Skin of body (tissue), 2 donors: Measurements from ENCODE around the gene EIF3L. TPM values are rescaled to one million over a fixed set of nuclear protein-coding genes. Genes with fewer than 3 reads are reported as not detected.

ENCODE experiments used
- DNase-seq: peaks from one replicate; lab custom pipeline; 2025; lab: John Stamatoyannopoulos, UW
- total RNA-seq: library from RNA; depleted of rRNA; stranded (reverse); fragments of >200 nt; gene quantifications from one replicate; pipeline ENCODE4 v1.2.3, GENCODE V29; 2014

The EIF3L gene
- total RNA-seq, 1 donor from 2014 or later, result 384 TPM

DNA sequence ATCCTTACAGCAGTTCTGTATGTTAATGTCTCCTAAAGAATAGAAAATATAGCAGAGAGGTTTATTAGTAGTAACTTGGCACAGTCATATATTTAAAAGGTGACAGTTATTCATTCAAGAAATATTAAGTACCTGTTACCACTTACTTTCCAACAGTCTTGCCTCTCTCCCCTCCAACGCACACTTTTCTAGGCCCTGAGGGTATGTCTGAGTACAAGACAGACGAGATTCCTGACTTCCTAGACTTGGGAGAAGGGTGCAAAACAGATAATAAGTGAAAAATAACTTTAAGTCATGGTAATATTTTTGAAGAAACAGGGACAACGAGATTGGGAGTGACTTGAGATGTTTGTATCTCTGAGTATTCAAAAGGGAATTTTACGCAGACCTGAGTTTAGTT lies 1.6 kb downstream of the EIF3L start:
- no peak for DNase-seq

DNA sequence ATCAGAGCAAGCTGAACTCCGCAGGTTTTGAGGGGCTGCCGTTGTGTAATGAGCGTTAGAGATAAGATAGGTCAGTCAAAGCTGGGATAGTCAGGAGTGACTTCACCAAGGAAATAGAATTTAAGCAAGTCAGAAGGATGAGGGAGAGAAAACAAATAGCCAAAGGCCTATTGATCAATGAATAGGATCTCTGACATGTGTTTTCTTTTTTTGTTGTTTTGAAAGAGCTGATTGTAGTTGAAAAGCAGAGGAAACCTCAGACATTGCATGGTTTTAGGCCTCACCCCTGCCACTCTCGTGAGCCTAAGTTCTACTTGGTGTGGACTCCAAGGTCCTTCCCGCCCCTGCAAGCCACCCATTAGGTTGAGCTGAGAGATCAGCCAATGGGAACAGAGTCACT lies 3.2 kb downstream of the EIF3L start:
- DNase-seq, result no peak

DNA sequence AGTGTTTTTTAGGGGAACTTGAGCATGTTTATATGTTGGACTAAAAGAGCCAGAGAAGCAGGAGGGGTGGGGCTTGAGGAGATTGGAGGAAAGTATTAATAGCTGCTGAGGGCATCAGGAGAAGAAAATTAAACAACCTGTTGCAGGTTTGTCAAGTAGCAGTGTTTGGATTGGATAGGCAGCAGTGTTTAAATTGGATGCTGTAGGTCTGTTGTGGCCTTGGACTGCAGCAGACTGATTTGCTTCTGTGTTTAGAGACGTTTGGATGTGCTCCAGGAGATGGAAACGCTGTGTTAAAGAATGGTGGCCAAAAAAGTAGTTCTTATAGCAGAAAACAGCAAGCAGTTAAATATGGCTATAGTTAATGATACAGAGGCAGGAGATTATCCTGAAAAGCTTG lies 5.7 kb downstream of the EIF3L start:
- no peak for DNase-seq

DNA sequence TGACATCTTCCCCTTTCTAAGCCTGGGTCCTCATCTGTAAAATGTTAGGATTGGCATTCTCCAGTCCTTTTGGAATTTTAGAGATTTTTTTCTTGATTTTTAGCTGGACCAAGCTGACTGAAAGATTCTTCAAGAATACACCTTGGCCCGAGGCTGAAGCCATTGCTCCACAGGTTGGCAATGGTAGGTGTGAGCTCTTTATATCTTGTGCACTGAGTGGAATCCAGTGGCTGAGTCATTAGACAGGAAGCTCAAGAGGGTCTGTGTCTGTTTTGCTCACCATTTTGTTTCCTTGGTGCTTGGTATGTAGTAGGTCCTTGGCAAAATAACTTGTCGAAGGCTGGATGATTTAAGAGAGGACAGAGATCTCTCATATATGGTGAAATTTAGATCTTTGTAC lies 6.2 kb downstream of the EIF3L start:
- DNase-seq, result no peak

DNA sequence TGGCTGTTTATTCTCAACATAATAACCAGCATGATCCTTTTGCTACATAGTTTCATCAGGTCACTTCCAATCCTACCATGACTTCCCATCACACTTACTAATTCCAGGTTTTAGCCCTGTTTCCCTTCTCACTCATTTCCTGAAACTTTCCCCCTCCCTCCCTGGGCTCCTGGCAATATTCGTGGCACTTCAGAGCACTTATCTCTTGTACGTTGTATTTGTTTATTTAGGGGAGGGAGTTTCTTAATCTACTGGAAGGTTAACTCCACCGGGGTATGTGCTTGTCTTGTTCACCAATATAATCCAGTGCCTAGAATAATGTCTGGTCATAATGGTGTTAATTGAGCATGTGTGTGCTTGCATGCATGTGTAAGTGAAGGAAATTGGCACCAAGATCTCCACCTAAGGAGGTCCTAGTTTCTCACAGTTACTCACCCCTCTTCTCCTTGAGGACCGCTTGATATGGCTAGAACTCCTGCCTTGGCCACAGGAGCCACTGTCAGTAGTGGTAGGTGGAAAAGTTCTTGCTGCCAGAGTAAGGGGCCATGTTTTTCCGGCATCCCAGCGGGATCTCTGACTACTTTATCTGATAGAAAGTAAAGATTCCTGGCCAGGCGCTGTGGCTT lies 11.7 kb downstream of the EIF3L start:
- no peak for DNase-seq

DNA sequence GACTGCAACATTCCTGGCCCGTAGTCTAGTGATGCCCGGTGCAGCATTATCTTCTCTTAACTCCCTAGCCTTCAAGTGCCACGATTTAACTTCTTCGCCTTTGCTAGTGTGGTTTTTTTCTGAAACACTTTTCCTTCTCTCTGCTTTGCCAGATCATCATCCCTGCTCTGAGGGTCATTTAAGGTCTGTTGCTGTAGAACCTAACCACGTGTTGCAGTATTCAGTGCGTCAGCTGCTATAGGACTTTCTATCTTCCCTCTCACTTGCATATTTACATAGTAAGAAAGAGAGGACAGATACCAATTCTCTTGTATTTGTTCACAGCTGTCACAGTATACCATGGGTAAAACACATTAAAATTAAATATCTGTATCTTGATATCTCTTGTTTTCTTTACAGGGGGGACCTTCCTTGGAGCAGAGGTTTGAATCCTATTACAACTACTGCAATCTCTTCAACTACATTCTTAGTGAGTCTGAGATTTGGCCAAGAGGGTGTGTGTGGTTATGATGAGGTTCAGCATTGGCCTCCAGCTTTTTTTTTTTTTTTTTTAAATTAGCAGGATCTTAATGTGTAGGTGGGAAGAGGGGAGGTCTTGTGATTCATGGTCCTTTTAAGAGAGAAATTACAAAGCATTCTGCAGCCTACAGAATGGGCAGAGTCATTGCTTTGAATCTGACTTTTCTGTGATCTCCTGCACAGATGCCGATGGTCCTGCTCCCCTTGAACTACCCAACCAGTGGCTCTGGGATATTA lies 13.5 kb downstream of the EIF3L start:
- DNase-seq, result no peak

DNA sequence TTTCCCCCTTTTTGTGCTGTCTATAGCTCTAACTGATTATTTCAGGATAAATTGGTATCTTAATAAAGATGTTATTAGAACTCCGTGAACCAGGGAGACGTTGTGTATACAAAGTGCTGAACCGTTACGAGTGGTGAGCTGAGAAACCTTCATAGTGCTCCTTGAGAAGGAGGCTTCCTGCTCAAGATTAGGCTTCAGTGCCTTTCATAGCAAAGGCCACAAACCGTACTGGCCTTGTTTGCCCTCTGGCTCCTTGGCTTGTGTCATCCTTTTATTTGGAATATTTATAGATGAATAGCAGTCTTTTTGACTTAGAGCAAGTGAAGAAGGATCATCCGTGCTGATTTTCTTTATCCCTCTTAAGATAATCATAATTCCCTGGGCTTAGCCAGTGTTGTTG lies 16.3 kb downstream of the EIF3L start:
- DNase-seq, result no peak

DNA sequence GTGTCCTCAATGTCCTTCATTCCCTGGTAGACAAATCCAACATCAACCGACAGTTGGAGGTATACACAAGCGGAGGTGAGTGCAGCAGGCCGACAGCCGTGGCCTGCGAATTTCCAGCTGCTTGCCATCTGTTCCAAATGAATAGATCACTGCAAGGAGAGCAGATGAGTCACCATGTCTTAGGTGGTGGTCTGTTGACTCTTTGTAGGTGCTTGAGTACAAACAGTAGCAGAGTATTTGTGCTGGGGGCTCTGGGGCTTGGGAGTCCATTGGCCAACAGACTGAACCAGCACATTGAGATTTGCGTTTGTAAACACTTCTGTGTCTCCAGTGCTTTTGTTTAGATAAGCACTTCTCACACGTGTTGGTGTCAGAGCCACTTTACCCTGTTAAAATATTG lies 21.1 kb downstream of the EIF3L start:
- DNase-seq, result no peak

DNA sequence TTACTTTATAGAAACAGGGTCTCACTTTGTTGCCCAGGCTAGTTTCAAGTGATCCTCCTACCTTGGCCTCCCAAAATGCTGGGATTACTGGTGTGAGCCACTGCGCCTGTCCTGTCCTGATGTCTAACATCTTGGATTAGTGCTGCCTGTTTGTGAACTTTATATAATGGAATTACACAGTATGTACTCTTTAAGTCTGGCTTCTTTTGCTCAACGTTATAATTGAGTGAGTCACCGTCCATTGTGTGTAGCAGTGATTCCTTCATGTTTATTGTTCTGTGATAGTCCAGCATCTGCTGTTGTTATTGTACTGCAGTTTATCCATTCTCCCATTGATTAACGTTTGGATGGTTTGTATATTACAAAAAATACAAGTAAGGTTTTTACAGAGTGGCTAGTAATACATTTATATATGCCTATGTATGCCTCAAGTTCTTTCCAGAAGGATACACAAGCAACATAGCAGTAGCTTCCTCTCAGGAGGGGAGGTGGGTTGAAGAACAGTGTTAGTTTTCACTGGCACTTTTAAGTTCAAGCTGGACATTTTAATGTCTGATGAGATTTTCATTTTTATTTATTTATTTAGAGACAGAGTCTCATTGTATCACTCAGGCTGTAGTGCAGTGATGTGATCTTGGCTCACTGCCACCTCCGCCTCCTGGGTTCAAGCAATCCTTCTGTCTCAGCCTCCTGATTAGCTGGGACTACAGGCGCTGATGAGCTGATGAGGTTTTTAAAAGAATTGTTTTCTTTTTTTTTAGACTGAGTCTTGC lies 31.6 kb downstream of the EIF3L start:
- no peak for DNase-seq

DNA sequence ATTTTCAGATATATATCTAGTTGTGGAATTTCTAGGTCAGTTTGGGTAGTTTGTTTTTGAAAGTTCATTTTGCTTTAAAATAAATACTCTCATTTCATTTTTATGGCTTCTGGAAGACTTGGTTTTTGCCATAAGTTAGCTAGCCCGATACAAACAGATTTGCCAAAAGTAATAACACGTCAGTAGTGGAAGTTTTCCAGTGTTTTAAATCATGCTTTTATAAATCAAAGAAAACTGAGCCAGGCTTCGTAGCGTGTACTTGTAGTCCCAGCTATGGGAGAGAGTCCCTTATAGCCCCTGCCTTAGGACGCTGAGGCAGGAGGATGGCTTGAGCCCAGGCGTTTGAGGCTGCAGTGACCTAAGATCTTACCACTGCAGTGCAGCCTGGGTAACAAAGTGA lies 35.2 kb downstream of the EIF3L start:
- peak; percentile 77 for DNase-seq

DNA sequence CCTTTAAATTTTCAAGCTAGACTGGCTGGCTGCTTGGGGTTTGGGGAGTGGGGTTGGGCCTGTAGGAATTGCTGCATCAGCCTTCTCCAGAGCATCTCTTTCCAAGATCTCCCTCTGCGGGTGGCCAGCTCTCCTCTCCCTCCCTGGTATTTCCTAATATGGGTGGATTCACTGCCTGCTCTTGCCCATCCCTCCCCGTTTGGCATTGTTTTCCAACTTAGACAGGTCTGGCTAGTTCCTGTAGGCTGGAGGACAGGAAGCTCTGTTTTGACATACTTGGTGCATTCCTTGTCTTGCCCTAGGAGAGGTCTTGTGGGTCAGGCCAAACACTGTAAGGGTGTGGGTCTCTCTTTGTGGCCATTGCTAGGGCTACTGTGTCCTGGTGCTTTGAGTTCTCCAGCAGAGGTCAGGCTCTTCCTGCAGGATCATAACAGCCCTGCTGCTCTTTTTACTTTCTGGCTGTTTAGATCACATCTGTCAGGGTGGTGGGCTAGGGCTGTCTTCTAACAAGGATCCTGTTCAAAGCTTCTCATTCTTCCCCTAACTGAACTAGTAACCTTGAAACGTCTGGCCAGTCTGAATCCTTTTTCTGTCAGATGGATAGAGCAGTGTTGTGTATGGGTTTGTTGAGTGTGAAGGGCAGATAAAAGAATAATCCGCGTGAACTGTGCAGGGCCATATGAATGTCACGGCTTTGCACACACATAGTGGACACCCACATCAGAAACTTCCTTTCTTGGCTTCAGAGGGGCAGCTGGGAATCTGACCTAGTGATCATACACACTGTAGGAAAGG lies 38.6 kb downstream of the EIF3L start:
- DNase-seq, result peak; percentile 67

DNA sequence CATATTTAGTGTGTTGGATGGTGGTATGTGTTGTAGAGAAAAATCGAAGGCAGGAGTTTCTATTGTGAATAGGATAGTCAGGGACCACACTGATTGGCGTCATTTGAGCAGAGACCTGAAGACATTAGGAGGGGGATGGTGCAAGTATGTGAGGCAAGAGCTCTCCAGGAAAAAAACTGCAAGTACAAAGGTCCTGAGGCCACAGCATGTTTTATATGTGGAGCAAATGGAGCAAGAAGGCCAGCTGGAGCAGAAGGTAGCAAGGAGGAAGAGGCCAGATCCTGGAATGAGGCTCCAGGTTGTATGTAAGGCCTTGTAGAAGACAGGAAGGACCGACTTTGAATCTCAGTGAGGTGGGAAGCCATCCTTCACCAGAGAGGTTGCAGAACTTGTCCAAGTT lies 42.7 kb downstream of the EIF3L start:
- DNase-seq, result no peak

DNA sequence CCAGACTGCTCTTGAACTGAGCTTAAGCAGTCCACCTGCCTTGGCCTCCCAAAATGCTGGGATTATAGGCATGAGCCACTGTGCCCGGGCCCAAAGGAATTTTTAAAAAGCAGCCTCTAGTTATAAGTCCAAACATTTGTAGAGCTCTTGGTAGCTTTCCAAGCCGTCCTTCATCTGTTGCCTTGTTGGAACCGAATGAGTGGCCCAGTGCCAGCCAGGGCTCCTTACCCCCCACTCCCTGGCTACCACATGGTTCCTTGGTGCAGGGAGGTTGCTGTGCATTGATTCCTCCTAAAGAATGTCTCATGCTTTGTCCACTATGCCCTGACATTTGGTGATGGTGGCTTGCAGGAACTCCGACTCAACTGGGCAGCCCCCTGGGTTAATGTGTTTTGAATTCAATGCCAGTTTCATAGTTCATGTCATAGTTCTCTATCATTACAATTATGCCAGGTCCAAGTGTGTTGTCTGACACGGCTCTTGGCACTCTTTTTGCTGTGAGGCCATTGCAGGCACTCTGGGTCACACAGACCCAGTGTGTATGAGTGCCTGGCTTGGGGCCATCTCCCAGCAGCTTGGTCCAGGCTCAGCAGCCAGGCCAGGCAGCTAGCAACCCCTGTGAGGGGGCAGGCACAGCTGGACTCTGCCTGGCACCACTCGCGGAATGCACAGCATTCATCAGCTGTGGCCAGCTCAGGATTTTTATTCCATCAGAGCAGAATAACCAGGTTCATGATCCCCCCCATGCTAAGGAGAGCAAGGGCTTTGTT lies 43.5 kb downstream of the EIF3L start:
- no peak for DNase-seq

DNA sequence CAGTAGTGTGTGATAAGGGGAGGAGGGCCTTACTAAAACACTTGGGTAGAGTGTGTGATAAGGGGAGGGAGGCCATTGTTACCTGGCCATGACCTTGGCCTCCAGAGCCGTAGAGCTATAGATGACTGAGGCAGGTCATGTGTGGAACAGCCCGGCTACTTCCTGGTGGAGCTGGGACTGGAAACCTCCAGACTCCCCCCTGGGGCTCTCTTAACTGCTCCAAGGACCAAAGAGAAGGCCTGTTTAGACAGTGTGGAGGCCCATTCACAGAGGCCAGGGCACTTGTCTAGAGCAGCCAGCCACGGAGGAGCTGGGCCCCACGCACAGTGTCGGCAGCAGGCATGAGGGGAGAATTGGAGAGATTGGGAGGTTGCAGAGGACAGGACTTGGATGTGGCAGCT lies 44.4 kb downstream of the EIF3L start:
- no peak for DNase-seq

DNA sequence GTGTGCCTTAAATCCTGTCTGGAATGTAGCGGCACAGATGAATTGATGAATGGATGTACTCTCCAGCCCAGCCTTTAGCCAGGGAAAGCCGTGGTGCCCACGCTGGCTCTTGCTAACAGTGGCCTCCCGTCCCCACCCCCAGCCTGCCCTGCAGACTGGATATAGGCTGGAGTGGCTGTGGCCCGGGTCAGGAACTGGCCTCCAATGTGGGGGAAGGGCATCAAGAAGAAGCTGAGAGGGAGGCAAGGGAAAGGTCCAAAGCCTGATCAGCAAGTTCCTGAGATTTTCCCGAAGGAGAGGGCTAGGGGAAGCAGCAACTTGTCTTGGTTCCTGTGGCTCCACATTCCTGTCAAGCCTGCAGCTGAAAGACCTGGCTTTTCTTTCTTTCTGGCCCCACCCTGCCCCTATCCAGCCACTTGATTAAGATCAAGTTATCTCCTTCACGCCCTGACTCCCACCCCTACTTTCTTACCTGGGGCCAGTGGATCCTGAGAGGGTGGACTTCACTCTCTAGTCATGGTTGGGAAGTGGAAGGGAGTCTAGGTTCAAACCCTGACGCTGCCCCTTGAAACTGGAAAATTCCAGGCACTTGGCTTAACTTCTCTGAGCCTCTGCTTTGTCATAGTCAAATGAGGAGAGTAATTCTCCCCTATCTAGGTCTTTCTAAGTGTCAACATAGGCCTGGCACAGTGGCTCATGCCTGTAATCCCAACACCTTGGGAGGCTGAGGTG lies 45.9 kb downstream of the EIF3L start:
- no peak for DNase-seq

DNA sequence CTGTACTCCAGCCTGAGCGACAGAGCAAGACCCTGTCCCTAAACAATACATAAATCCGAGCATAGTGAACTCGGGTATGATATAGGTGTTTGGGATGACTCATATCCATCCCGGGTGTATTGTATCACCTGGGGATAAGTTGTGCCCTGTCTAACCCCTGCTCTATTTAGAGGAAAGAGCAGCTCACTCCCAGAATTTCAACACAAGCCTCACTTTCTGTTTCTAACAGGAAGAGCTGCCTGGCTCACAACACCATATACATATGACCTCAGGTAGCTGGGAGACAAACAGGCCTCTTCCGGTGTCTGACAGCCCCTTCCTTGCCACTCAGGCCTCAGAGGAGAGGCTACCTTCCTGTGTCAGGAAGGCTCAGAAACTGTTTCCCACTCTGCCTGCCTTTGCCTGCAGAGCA lies 47.0 kb downstream of the EIF3L start:
- DNase-seq, result no peak

DNA sequence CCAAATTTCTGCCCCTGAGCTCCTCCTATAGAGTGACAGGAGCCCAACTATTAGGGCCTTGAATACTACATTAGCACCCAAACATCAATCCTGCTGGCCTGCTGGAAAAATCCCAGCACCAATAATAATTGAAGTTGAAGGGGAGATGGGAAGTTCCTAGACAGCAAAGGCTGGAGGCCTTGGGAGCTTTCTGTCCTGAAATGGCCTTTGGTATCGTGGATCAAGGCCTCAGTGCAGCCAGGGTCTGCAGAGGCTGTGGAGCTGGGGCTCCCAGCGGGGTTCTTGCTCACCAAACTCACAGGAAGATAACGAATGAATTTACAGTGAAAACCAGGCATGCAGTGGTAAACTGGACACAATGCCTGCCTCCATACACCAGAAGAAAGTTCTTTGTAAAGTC lies 47.7 kb downstream of the EIF3L start:
- no peak for DNase-seq

DNA sequence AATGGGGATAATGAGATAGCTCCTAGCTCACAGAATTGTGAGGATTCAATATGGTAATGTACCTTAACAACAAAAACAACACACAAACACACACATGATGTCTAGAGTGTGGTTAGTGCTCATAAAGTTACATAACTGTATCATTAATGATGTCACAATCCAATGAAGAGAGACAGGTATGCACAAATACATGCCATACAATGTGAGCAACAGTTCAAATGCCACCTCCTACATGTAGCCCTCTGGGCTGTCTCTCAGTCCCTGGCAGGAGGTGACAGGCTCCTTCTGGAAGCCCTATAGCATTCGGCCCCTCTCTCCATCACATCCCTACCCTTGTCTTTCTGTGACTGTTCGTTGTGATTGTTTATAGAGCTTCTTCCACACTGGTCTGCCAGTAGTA lies 48.6 kb downstream of the EIF3L start:
- DNase-seq, result no peak

DNA sequence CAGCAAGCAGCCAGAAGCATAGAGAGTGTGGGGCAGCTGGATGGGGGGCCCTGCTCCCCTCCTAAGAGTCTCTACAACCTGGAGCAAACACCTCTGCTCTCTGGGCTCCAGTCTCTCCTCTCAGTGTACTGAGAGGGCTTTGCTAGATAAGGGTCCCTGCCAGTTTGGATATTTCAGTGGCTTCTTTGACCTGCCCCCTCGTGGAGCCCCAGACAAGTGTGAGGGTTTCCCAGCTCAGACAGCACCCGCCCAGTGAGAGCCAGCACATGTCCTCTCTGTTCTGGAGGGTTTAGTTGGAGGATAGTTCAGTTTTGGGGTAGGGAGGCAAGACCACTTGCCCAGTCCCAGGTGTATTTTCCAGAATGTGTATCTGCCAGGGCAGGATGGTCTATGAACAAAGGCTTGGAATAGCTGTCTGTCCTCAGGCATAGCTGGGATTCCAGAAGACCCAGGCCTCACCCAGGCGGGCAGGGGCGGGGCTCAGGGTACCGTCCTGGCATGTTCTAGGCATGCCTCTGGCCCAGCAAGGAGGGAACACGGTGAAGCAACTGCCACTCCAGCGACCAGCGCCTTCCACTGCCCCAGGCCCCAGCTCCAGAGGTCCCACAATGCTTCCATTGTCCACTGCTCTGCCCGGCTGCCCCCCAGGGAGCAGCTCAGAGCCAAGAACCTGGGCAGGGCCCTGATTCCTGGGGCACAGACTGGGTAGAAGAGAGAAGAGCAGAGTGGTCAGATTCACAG lies 49.4 kb downstream of the EIF3L start:
- DNase-seq, result no peak
